ENCODE measurements around the gene STK11. TPM values are rescaled to one million over a fixed set of nuclear protein-coding genes. Genes with fewer than 3 reads are reported as not detected.
A peak's percentile ranks its signal among the peaks of the same experiment; 100 is the strongest.

STK11 gene
- total RNA-seq, 2 experiments from 2014 or later, result 87.1 to 87.2 TPM

GRCh38 chr19:1237754-1238368, 32.3 kb downstream of the STK11 start, which contains the start of gene CBARP:
TSS of gene CBARP (minus strand) at chr19:1238005. CDS start at chr19:1236100, 1,905 bp downstream.
- H3K4me1 Mint-ChIP-seq, result peaks cover 15% of the 10 kb centered on the region
- H3K36me3 Mint-ChIP-seq, result no peaks in the 10 kb centered on the region
- H3K4me3 Mint-ChIP-seq, result peak within 1 kb of the TSS; percentile 74
- H3K9me3 Mint-ChIP-seq, result no peaks in the 10 kb centered on the region
- DNase-seq (peak; percentile 57), ATAC-seq (ENCODE audit: low read depth) (no peak)
- peaks cover 18% of the 10 kb centered on the region for H3K27me3 Mint-ChIP-seq
- peak within 1 kb of the TSS; percentile 51 for H3K27ac Mint-ChIP-seq
- POLR2A ChIA-PET, result interaction anchor here (0.8 to 1.2 kb wide), 2 partner anchors 37 to 114 kb away, joined by 3 read pairs; partner anchors contain the start of gene FAM174C

- Mint-ChIP-seq H3K27ac (peak overlapping the region; percentile 51), H3K27me3 (peaks cover 18% of the 10 kb centered on the region), H3K4me1 (peaks cover 22% of the 10 kb centered on the region), H3K4me3 (peak overlapping the region; percentile 74), H3K9me3 (no peaks in the 10 kb centered on the region), H3K36me3 (no peaks in the 10 kb centered on the region)
- no peak for DNase-seq
- ATAC-seq (ENCODE audit: low read depth), result no peak
- POLR2A ChIA-PET, result interaction anchor here (0.8 to 1.2 kb wide), 2 partner anchors 37 to 115 kb away, joined by 3 read pairs; partner anchors contain the start of gene FAM174C
These were observed 33.1 kb downstream of the STK11 start for GRCh38 chr19:1238369-1239303.

GRCh38 chr19:1239420-1239795, 33.8 kb downstream of the STK11 start:
- no peak for ATAC-seq (ENCODE audit: low read depth)
- Mint-ChIP-seq H3K27me3 (peaks cover 18% of the 10 kb centered on the region), H3K27ac (peak overlapping the region; percentile 24), H3K36me3 (no peaks in the 10 kb centered on the region), H3K4me1 (peaks cover 22% of the 10 kb centered on the region), H3K4me3 (peak overlapping the region; percentile 39), H3K9me3 (no peaks in the 10 kb centered on the region)
- POLR2A ChIA-PET, result interaction anchor here (1.2 kb wide), 1 partner anchor 36 kb away, joined by 3 read pairs; the partner anchor contains the start of gene FAM174C
- DNase-seq, result no peak

GRCh38 chr19:1239796-1240737, 34.5 kb downstream of the STK11 start:
- Mint-ChIP-seq H3K4me1 (peaks cover 24% of the 10 kb centered on the region), H3K36me3 (no peaks in the 10 kb centered on the region), H3K9me3 (no peaks in the 10 kb centered on the region), H3K27me3 (peaks cover 18% of the 10 kb centered on the region), H3K27ac (peak overlapping the region; percentile 34), H3K4me3 (peak overlapping the region; percentile 64)
- ATAC-seq (ENCODE audit: low read depth) (peak; percentile 50), DNase-seq (peak; percentile 96)
- POLR2A ChIA-PET, result interaction anchor here (1.6 to 7.7 kb wide), 2 partner anchors 26 to 27 kb away, joined by 3 to 385 read pairs; partner anchors contain the start of gene CIRBP

GRCh38 chr19:1240925-1241324, 35.3 kb downstream of the STK11 start:
- peak overlapping the region; percentile 93 for H3K27ac Mint-ChIP-seq
- H3K4me3 Mint-ChIP-seq, result peak overlapping the region; percentile 85
- peaks cover 24% of the 10 kb centered on the region for H3K4me1 Mint-ChIP-seq

GRCh38 chr19:1241417-1242095, 36.0 kb downstream of the STK11 start, which contains the start of gene ATP5F1D:
TSS of gene ATP5F1D (plus strand) at chr19:1241751. CDS start at chr19:1241851, 100 bp downstream.
- ATAC-seq (ENCODE audit: low read depth) (peak; percentile 75), DNase-seq (peak; percentile 92)
- Mint-ChIP-seq H3K9me3 (no peaks in the 10 kb centered on the region), H3K4me1 (peaks cover 24% of the 10 kb centered on the region), H3K36me3 (no peaks in the 10 kb centered on the region), H3K4me3 (peak within 1 kb of the TSS; percentile 85), H3K27ac (peak within 1 kb of the TSS; percentile 93), H3K27me3 (peaks cover 15% of the 10 kb centered on the region)
- POLR2A ChIA-PET, result interaction anchor here (0.5 to 7.7 kb wide), 6 partner anchors 11 to 576 kb away, joined by 3 to 385 read pairs (median 4); partner anchors contain the start of genes CIRBP and FAM174C

More at GRCh38 chr19:1240925-1241324, 35.3 kb downstream of the STK11 start:
- H3K27me3 Mint-ChIP-seq, result peaks cover 17% of the 10 kb centered on the region
- POLR2A ChIA-PET, result interaction anchor here (0.5 to 7.7 kb wide), 6 partner anchors 12 to 575 kb away, joined by 3 to 385 read pairs (median 4); partner anchors contain the start of genes CIRBP and FAM174C
- H3K36me3 Mint-ChIP-seq, result no peaks in the 10 kb centered on the region
- H3K9me3 Mint-ChIP-seq, result no peaks in the 10 kb centered on the region
- ATAC-seq (ENCODE audit: low read depth) (no peak), DNase-seq (no peak)

GRCh38 chr19:1243768-1244692, 38.5 kb downstream of the STK11 start:
- no peaks in the 10 kb centered on the region for H3K9me3 Mint-ChIP-seq
- H3K36me3 Mint-ChIP-seq, result no peaks in the 10 kb centered on the region
- H3K4me3 Mint-ChIP-seq, result peak overlapping the region; percentile 71
- peak; percentile 92 for DNase-seq
- peaks cover 5% of the 10 kb centered on the region for H3K27me3 Mint-ChIP-seq
- peak overlapping the region; percentile 83 for H3K27ac Mint-ChIP-seq
- peak; percentile 38 for ATAC-seq (ENCODE audit: low read depth)
- H3K4me1 Mint-ChIP-seq, result peaks cover 17% of the 10 kb centered on the region
- POLR2A ChIA-PET, result interaction anchor here (0.5 to 7.7 kb wide), 10 partner anchors 9 to 217 kb away, joined by 3 to 385 read pairs (median 6); partner anchors contain the start of genes CIRBP, FAM174C and POLR2E

GRCh38 chr19:1244693-1245451, 39.3 kb downstream of the STK11 start:
- peak overlapping the region; percentile 71 for H3K4me3 Mint-ChIP-seq
- no peaks in the 10 kb centered on the region for H3K27me3 Mint-ChIP-seq
- POLR2A ChIA-PET, result interaction anchor here (0.5 to 7.7 kb wide), 11 partner anchors 8 to 218 kb away, joined by 3 to 385 read pairs (median 4); partner anchors contain the start of genes CIRBP, FAM174C and POLR2E
- H3K27ac Mint-ChIP-seq, result peak overlapping the region; percentile 83
- ATAC-seq (ENCODE audit: low read depth) (no peak), DNase-seq (no peak)
- H3K4me1 Mint-ChIP-seq, result peaks cover 15% of the 10 kb centered on the region
- H3K9me3 Mint-ChIP-seq, result no peaks in the 10 kb centered on the region
- H3K36me3 Mint-ChIP-seq, result no peaks in the 10 kb centered on the region

GRCh38 chr19:1245494-1246264, 40.1 kb downstream of the STK11 start:
- Mint-ChIP-seq H3K4me3 (no peak overlapping the region), H3K36me3 (no peaks in the 10 kb centered on the region), H3K27me3 (no peaks in the 10 kb centered on the region), H3K9me3 (no peaks in the 10 kb centered on the region), H3K4me1 (peaks cover 15% of the 10 kb centered on the region), H3K27ac (no peak overlapping the region)
- ATAC-seq (ENCODE audit: low read depth), result no peak
- POLR2A ChIA-PET, result interaction anchor here (7.7 kb wide), 1 partner anchor 21 kb away, joined by 385 read pairs; the partner anchor contains the start of gene CIRBP
- no peak for DNase-seq
